H9 (cell line): ENCODE measurements around the gene BBS4. TPM values are rescaled to one million over a fixed set of nuclear protein-coding genes. Genes with fewer than 3 reads are reported as not detected.

Source experiments
- DNase-seq: peaks from one replicate; pipeline ENCODE4 v3.0.0-alpha.2; 2017
- H2AFZ ChIP-seq: one replicate; pipeline ENCODE4 v1.6.1; 2013; ENCODE audit warnings: mild to moderate bottlenecking, low read length, control low read depth, moderate library complexity
- H2AK5ac ChIP-seq: 2 replicates; pipeline ENCODE4 v1.6.1; 2013; ENCODE audit warnings: low read length, control low read depth, mixed read lengths; ENCODE audit not compliant: insufficient read length
- H2BK120ac ChIP-seq: one replicate; pipeline ENCODE4 v1.6.1; 2013; ENCODE audit warnings: low read depth, mild to moderate bottlenecking, low read length, control low read depth, inconsistent platforms; ENCODE audit not compliant: poor library complexity, severe bottlenecking
- H2BK12ac ChIP-seq: 2 replicates; pipeline ENCODE4 v1.6.1; 2013; ENCODE audit warnings: low read length, control low read depth, mixed read lengths, low read depth; ENCODE audit not compliant: insufficient read length
- H2BK15ac ChIP-seq: 2 replicates; pipeline ENCODE4 v1.6.1; 2013; ENCODE audit warnings: low read depth, low read length, control low read depth
- H2BK20ac ChIP-seq: one replicate; pipeline ENCODE4 v1.6.1; 2013; ENCODE audit warnings: low read depth, mild to moderate bottlenecking, low read length, control low read depth, inconsistent platforms; ENCODE audit not compliant: poor library complexity, severe bottlenecking
- H2BK5ac ChIP-seq: 2 replicates; pipeline ENCODE4 v1.6.1; 2013; ENCODE audit warnings: low read length, control low read depth, mixed read lengths; ENCODE audit not compliant: insufficient read length
- H3K14ac ChIP-seq: 2 replicates; pipeline ENCODE4 v1.6.1; 2013; ENCODE audit warnings: low read length, control low read depth; ENCODE audit not compliant: insufficient read depth
- H3K18ac ChIP-seq: 2 replicates; pipeline ENCODE4 v1.6.1; 2013; ENCODE audit warnings: low read depth, mild to moderate bottlenecking, mixed read lengths, low read length, control low read depth; ENCODE audit not compliant: insufficient read length
- H3K23ac ChIP-seq: 2 replicates; pipeline ENCODE4 v1.6.1; 2013; ENCODE audit warnings: low read length, control low read depth, mixed read lengths, low read depth; ENCODE audit not compliant: insufficient read length
- H3K23me2 ChIP-seq: 2 replicates; pipeline ENCODE4 v1.6.1; 2013; ENCODE audit warnings: low read depth, mild to moderate bottlenecking, mixed read lengths, low read length, control low read depth; ENCODE audit not compliant: insufficient read length, poor library complexity, severe bottlenecking
- H3K27ac ChIP-seq: 2 replicates; pipeline ENCODE4 v1.5.1; 2013; ENCODE audit warnings: low read length, control low read depth, mixed read lengths, low read depth; ENCODE audit not compliant: insufficient read length
- H3K27me3 ChIP-seq: 2 replicates; pipeline ENCODE4 v1.6.1; 2013; ENCODE audit warnings: low read length, control low read depth, inconsistent platforms; ENCODE audit not compliant: insufficient read depth
- H3K4ac ChIP-seq: 2 replicates; pipeline ENCODE4 v1.6.1; 2013; ENCODE audit warnings: low read depth, mild to moderate bottlenecking, control low read depth, inconsistent platforms, low read length, moderate library complexity
- H3K4me1 ChIP-seq: 2 replicates; pipeline ENCODE4 v1.6.1; 2013; ENCODE audit warnings: low read length, control low read depth, inconsistent platforms; ENCODE audit not compliant: insufficient read depth
- H3K4me2 ChIP-seq: 2 replicates; pipeline ENCODE4 v1.6.1; 2013; ENCODE audit warnings: low read length, control low read depth, mixed read lengths; ENCODE audit not compliant: insufficient read length, insufficient read depth
- H3K56ac ChIP-seq: 2 replicates; pipeline ENCODE4 v1.6.1; 2013; ENCODE audit warnings: low read depth, mild to moderate bottlenecking, mixed read lengths, low read length, control low read depth; ENCODE audit not compliant: insufficient read length
- H3K79me1 ChIP-seq: 2 replicates; pipeline ENCODE4 v1.6.1; 2013; ENCODE audit warnings: low read depth, mild to moderate bottlenecking, moderate library complexity, low read length, control low read depth, inconsistent platforms; ENCODE audit not compliant: insufficient read depth, poor library complexity, severe bottlenecking
- H3K79me2 ChIP-seq: 2 replicates; pipeline ENCODE4 v1.6.1; 2013; ENCODE audit warnings: low read length, control low read depth, inconsistent platforms; ENCODE audit not compliant: insufficient read depth
- H3K9ac ChIP-seq: 2 replicates; pipeline ENCODE4 v1.6.1; 2013; ENCODE audit warnings: low read length, control low read depth, mixed read lengths; ENCODE audit not compliant: insufficient read length; ENCODE audit errors: extremely low read depth
- H3K9me3 ChIP-seq: one replicate; pipeline ENCODE4 v1.6.1; 2013; ENCODE audit warnings: low read depth, low read length, inconsistent platforms; ENCODE audit not compliant: control insufficient read depth
- H3T11ph ChIP-seq: one replicate; pipeline ENCODE4 v1.6.1; 2013; ENCODE audit warnings: mild to moderate bottlenecking, low read length, control low read depth, inconsistent platforms
- H4K20me1 ChIP-seq: one replicate; pipeline ENCODE4 v1.6.1; 2013; ENCODE audit not compliant: control insufficient read depth, insufficient read length, insufficient read depth
- H4K5ac ChIP-seq: 2 replicates; pipeline ENCODE4 v1.6.1; 2013; ENCODE audit warnings: low read depth, mild to moderate bottlenecking, mixed read lengths, low read length, control low read depth; ENCODE audit not compliant: insufficient read length
- H4K8ac ChIP-seq: replicated peaks from 2 replicates; pipeline ENCODE4 v1.6.1; 2013; ENCODE audit warnings: low read length, control low read depth, mixed read lengths, low read depth; ENCODE audit not compliant: insufficient read length
- H4K91ac ChIP-seq: 2 replicates; pipeline ENCODE4 v1.6.1; 2013; ENCODE audit warnings: low read depth, mild to moderate bottlenecking, moderate library complexity, mixed read lengths, low read length, control low read depth; ENCODE audit not compliant: insufficient read length
- H3K27ac Mint-ChIP-seq, 3 experiments: 2 replicates in 2 of 3; 3 replicates in 1 of 3; pipeline ENCODE4 v1.8.0; 2020 to 2021; ENCODE audit warnings: mixed read lengths in 3 of 3, mild to moderate bottlenecking in 1 of 3, moderate library complexity in 1 of 3
- H3K27me3 Mint-ChIP-seq: 2 replicates; pipeline ENCODE4 v1.8.0; 2021; ENCODE audit warnings: low read depth, mild to moderate bottlenecking, moderate library complexity, mixed read lengths
- H3K36me3 Mint-ChIP-seq, 3 experiments: 2 replicates in 2 of 3; 3 replicates in 1 of 3; pipeline ENCODE4 v1.8.0; 2020 to 2021; ENCODE audit warnings: low read depth in 3 of 3, mixed read lengths in 3 of 3; ENCODE audit not compliant: insufficient read depth in 1 of 3
- H3K4me1 Mint-ChIP-seq, 2 experiments: 2 replicates each; pipeline ENCODE4 v1.8.0; 2020; ENCODE audit warnings: mixed read lengths in 2 of 2
- H3K4me3 Mint-ChIP-seq, 2 experiments: 2 replicates in 1 of 2; 3 replicates in 1 of 2; pipeline ENCODE4 v1.8.0; 2020 to 2021; ENCODE audit warnings: mild to moderate bottlenecking in 2 of 2, mixed read lengths in 2 of 2, moderate library complexity in 1 of 2
- H3K9me3 Mint-ChIP-seq, 2 experiments: 2 replicates in 1 of 2; 3 replicates in 1 of 2; pipeline ENCODE4 v1.8.0; 2020; ENCODE audit warnings: mild to moderate bottlenecking in 2 of 2, mixed read lengths in 2 of 2, moderate library complexity in 1 of 2
- WGBS: extraction: QIAGEN DNeasy Blood & Tissue Kit; methylation state at CpG from one replicate; pipeline ENCODE4 v1.1.7; 2013; ENCODE audit warnings: missing lambda C conversion rate, low lambda C conversion rate, mixed read lengths; ENCODE audit not compliant: insufficient read length; ENCODE audit errors: extremely low coverage; 5-methylcytosine and 5-hydroxymethylcytosine counted together
- total RNA-seq: library from RNA; stranded (reverse); gene quantifications from 2 replicates; pipeline ENCODE4 v1.2.1, GENCODE V29; 2021
- TF ChIP-seq, protein P1 (sequence below): fragments of 200-600 bp; sonication (generic); conservative IDR thresholded peaks from 3 replicates; pipeline ENCODE4 v1.8.0; 2021; ENCODE audit warnings: antibody characterized with exemption, mild to moderate bottlenecking

The BBS4 gene
- total RNA-seq, 1 experiment from 2014 or later = 27.3 TPM

DNA sequence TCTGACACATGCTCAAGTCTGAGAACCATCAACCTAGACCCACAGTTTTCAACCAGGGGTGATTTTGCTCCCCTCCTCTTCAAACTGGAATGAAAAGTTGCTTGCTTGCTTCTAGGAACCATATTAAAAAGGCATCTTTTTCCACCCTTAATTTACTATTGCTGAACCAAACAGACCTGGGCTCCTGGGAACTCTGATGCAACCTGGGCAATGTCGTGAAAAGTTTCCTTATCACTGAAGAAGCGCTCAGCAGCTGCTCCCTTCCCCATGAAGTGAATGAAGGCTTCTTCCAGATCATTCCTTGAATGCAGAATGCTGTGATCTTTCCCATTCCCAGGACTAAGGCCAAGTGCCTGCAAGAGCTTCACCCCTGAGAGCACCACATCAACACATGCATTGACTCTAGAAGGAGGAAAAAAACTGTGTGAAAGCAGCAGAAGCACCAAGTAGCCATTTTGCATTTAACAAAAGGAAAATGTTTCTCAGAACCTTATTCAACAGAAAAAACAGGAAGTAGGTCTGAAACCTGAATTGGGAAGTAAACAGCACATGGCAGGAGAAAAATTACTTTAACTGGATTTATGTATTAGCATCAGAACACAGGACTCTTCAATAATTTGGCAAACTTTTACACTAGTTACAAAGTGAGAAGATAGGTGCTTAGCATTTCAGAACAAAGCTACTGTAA, 88.8 kb downstream of the BBS4 start:
- Histone ChIP-seq H2BK15ac (no peak overlapping the region), H4K91ac (no peak overlapping the region), H3K27me3 (no peaks in the 10 kb centered on the region), H3K79me1 (peaks cover 2% of the 10 kb centered on the region), H3K14ac (no peak overlapping the region), H3T11ph (no peak overlapping the region), H2AK5ac (no peak overlapping the region), H4K20me1 (no peaks in the 10 kb centered on the region), H3K4me1 (no peaks in the 10 kb centered on the region), H2BK12ac (no peak overlapping the region), H3K4me2 (no peak overlapping the region), H2AFZ (no peak overlapping the region), H3K23me2 (no peaks in the 10 kb centered on the region), H4K5ac (no peak overlapping the region), H2BK20ac (no peak overlapping the region), H3K4ac (no peak overlapping the region), H3K23ac (no peak overlapping the region), H4K8ac (no peak overlapping the region), H3K56ac (no peak overlapping the region), H3K9ac (no peak overlapping the region), H3K9me3 (no peaks in the 10 kb centered on the region), H2BK5ac (no peak overlapping the region), H3K27ac (no peak overlapping the region), H3K18ac (no peak overlapping the region), H2BK120ac (no peak overlapping the region), H3K79me2 (no peaks in the 10 kb centered on the region; the same call in 1 of the 2 replicates)
- WGBS = no CpG with 5 or more reads among the region's 2 CpGs
- Mint-ChIP-seq H3K27me3 (no peaks in the 10 kb centered on the region), H3K36me3 (peaks cover 20 to 41% (median 33%) of the 10 kb centered on the region in 3 experiments; a peak in 6 of 7 replicates), H3K4me1 (peaks cover 11 to 15% of the 10 kb centered on the region in 2 experiments), H3K9me3 (no peaks in the 10 kb centered on the region), H3K4me3 (no peak overlapping the region), H3K27ac (peak overlapping the region in 1 of 3 experiments; percentile 13; a peak in 1 of 7 replicates)
- TF ChIP-seq, protein P1, sequence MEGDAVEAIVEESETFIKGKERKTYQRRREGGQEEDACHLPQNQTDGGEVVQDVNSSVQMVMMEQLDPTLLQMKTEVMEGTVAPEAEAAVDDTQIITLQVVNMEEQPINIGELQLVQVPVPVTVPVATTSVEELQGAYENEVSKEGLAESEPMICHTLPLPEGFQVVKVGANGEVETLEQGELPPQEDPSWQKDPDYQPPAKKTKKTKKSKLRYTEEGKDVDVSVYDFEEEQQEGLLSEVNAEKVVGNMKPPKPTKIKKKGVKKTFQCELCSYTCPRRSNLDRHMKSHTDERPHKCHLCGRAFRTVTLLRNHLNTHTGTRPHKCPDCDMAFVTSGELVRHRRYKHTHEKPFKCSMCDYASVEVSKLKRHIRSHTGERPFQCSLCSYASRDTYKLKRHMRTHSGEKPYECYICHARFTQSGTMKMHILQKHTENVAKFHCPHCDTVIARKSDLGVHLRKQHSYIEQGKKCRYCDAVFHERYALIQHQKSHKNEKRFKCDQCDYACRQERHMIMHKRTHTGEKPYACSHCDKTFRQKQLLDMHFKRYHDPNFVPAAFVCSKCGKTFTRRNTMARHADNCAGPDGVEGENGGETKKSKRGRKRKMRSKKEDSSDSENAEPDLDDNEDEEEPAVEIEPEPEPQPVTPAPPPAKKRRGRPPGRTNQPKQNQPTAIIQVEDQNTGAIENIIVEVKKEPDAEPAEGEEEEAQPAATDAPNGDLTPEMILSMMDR = no peak
- no peak for DNase-seq
